ENCODE measurements around the gene ZNF433.
A peak's percentile ranks its signal among the peaks of the same experiment; 100 is the strongest.

Gene ZNF433

GRCh38 chr19:12034198-12034597 lies 1.3 kb downstream of the ZNF433 start:
- no peaks in the 10 kb centered on the region for H3K9me3 ChIP-seq (ENCODE audit: control insufficient read depth, insufficient read depth, low read length)
- no peak overlapping the region for H3K4me3 ChIP-seq (ENCODE audit: low read length)
- H3K79me2 ChIP-seq (ENCODE audit: control insufficient read depth, low read length), result no peaks in the 10 kb centered on the region
- H3K27ac ChIP-seq (ENCODE audit: low read depth, low read length), result no peak overlapping the region
- H3K36me3 ChIP-seq (ENCODE audit: control insufficient read depth, low read length), result no peaks in the 10 kb centered on the region
- TF ChIP-seq EZH2phosphoT487 (IDR thresholded peaks at IDR 0.05; ENCODE audit: borderline replicate concordance, low read length) (no peak), CTCF (IDR thresholded peaks at IDR 0.05; ENCODE audit: low read depth, low read length, poor library complexity, severe bottlenecking) (no peak)
- H3K9me2 ChIP-seq (replicated peaks; ENCODE audit: control insufficient read depth, low read length), result no peaks in the 10 kb centered on the region
- H3K27me3 ChIP-seq (ENCODE audit: control insufficient read depth, low read length), result no peaks in the 10 kb centered on the region
- H4K20me1 ChIP-seq (ENCODE audit: control insufficient read depth, insufficient read depth, low read depth, low read length), result no peaks in the 10 kb centered on the region
- H3K4me1 ChIP-seq (ENCODE audit: control insufficient read depth, low read length), result peaks cover 5% of the 10 kb centered on the region; the same call in 1 of the 2 replicates
- H3K4me2 ChIP-seq (ENCODE audit: low read length), result peak overlapping the region; percentile 67; the same call in 1 of the 2 replicates
- H3F3A ChIP-seq (ENCODE audit: control insufficient read depth, insufficient read depth), result no peaks in the 10 kb centered on the region

GRCh38 chr19:12015753-12016116 lies 19.7 kb downstream of the ZNF433 start:
- Histone ChIP-seq H3K79me2 (ENCODE audit: control insufficient read depth, low read length) (no peaks in the 10 kb centered on the region), H3K27me3 (ENCODE audit: control insufficient read depth, low read length) (no peaks in the 10 kb centered on the region), H3K4me3 (ENCODE audit: low read length) (no peak overlapping the region), H3K9me3 (ENCODE audit: control insufficient read depth, insufficient read depth, low read length) (peaks cover 39% of the 10 kb centered on the region), H3K9me2 (replicated peaks; ENCODE audit: control insufficient read depth, low read length) (no peaks in the 10 kb centered on the region), H4K20me1 (ENCODE audit: control insufficient read depth, insufficient read depth, low read depth, low read length) (no peaks in the 10 kb centered on the region), H3K36me3 (ENCODE audit: control insufficient read depth, low read length) (peaks cover 50% of the 10 kb centered on the region), H3K4me2 (ENCODE audit: low read length) (no peak overlapping the region), H3K27ac (ENCODE audit: low read depth, low read length) (no peak overlapping the region), H3K4me1 (ENCODE audit: control insufficient read depth, low read length) (no peaks in the 10 kb centered on the region), H3F3A (ENCODE audit: control insufficient read depth, insufficient read depth) (no peaks in the 10 kb centered on the region)
- TF ChIP-seq CTCF (IDR thresholded peaks at IDR 0.05; ENCODE audit: low read depth, low read length, poor library complexity, severe bottlenecking), result no peak
- TF ChIP-seq EZH2phosphoT487 (IDR thresholded peaks at IDR 0.05; ENCODE audit: borderline replicate concordance, low read length), result no peak

GRCh38 chr19:12015015-12015752 lies 20.3 kb downstream of the ZNF433 start:
- Histone ChIP-seq H4K20me1 (ENCODE audit: control insufficient read depth, insufficient read depth, low read depth, low read length) (no peaks in the 10 kb centered on the region), H3K36me3 (ENCODE audit: control insufficient read depth, low read length) (peaks cover 50% of the 10 kb centered on the region), H3K4me2 (ENCODE audit: low read length) (no peak overlapping the region), H3K27me3 (ENCODE audit: control insufficient read depth, low read length) (no peaks in the 10 kb centered on the region), H3K79me2 (ENCODE audit: control insufficient read depth, low read length) (no peaks in the 10 kb centered on the region), H3K4me1 (ENCODE audit: control insufficient read depth, low read length) (no peaks in the 10 kb centered on the region), H3K9me2 (replicated peaks; ENCODE audit: control insufficient read depth, low read length) (no peaks in the 10 kb centered on the region), H3F3A (ENCODE audit: control insufficient read depth, insufficient read depth) (no peaks in the 10 kb centered on the region), H3K9me3 (ENCODE audit: control insufficient read depth, insufficient read depth, low read length) (peaks cover 39% of the 10 kb centered on the region), H3K4me3 (ENCODE audit: low read length) (no peak overlapping the region), H3K27ac (ENCODE audit: low read depth, low read length) (no peak overlapping the region)
- TF ChIP-seq CTCF (IDR thresholded peaks at IDR 0.05; ENCODE audit: low read depth, low read length, poor library complexity, severe bottlenecking), result no peak
- TF ChIP-seq EZH2phosphoT487 (IDR thresholded peaks at IDR 0.05; ENCODE audit: borderline replicate concordance, low read length), result no peak
